ENCODE results near the gene OPHN1.

OPHN1 gene, protein sequence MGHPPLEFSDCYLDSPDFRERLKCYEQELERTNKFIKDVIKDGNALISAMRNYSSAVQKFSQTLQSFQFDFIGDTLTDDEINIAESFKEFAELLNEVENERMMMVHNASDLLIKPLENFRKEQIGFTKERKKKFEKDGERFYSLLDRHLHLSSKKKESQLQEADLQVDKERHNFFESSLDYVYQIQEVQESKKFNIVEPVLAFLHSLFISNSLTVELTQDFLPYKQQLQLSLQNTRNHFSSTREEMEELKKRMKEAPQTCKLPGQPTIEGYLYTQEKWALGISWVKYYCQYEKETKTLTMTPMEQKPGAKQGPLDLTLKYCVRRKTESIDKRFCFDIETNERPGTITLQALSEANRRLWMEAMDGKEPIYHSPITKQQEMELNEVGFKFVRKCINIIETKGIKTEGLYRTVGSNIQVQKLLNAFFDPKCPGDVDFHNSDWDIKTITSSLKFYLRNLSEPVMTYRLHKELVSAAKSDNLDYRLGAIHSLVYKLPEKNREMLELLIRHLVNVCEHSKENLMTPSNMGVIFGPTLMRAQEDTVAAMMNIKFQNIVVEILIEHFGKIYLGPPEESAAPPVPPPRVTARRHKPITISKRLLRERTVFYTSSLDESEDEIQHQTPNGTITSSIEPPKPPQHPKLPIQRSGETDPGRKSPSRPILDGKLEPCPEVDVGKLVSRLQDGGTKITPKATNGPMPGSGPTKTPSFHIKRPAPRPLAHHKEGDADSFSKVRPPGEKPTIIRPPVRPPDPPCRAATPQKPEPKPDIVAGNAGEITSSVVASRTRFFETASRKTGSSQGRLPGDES

DNA sequence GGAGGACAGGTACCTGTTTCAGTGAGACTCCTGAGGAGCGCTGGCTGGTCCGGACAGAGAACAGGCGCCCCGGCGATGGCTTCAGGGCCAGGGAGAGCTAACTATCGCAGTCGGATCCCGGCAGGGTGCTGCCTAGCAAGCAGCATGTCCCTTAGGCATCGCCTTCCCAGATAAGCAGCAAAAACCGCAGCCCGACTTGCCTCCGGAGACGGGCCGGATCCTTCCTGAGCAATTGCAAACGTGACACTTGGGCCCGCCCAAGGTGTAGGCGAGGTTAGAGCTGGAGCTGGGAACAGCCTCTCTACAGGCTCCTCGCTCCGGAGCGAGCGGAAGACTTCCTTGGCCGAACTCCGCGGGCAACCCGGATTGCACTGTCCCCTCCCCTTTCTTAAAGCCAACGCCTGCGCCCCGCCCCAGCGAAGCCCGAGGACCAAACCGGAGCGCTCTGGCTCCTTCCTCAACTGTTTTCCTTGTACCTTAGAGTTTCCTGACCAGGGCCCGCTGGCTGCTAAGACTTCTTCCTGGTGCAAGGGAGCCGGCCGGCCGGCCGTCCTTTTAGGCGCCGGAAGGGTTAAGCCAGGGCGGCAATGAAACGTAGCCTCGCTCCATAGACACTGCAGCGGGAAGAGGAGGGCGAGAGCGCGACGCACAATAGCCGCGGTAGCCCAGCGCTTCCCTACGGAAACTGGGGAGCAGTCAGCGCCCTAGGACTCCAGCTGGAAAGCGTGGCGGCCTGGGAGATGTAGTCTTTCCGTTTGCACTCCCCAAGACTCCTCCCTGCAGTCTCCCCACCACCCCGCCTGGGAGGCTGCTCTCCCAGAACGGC lies at the start of gene OPHN1:
Gene OPHN1 (minus strand): TSS at position 341 of the 826 bp plus-strand sequence. CDS start 475 bp downstream, outside the sequence.
- no peaks in the 10 kb centered on the region for H3K4me1 ChIP-seq (ENCODE audit: control insufficient read depth, insufficient read depth, low read length)
- H3K4me3 ChIP-seq (ENCODE audit: low read depth, low read length) = peak within 1 kb of the TSS; percentile 71
- peak within 1 kb of the TSS; percentile 37 for H3K9ac ChIP-seq (ENCODE audit: low read depth, low read length)
- no peaks in the 10 kb centered on the region for H3K27me3 ChIP-seq (ENCODE audit: control insufficient read depth, insufficient read depth, low read length)
- H3K36me3 ChIP-seq (ENCODE audit: control insufficient read depth, insufficient read depth, low read length) = no peaks in the 10 kb centered on the region
- no peaks in the 10 kb centered on the region for H3K9me3 ChIP-seq (ENCODE audit: control insufficient read depth, insufficient read depth, low read length)

- Histone ChIP-seq H3K4me1 (ENCODE audit: control insufficient read depth, insufficient read depth, low read length) (no peaks in the 10 kb centered on the region), H3K4me3 (ENCODE audit: low read depth, low read length) (no peak overlapping the region), H3K27me3 (ENCODE audit: control insufficient read depth, insufficient read depth, low read length) (no peaks in the 10 kb centered on the region), H3K9ac (ENCODE audit: low read depth, low read length) (no peak overlapping the region), H3K36me3 (ENCODE audit: control insufficient read depth, insufficient read depth, low read length) (no peaks in the 10 kb centered on the region), H3K9me3 (ENCODE audit: control insufficient read depth, insufficient read depth, low read length) (no peaks in the 10 kb centered on the region)
Measured at GRCh38 chrX:68480969-68481368, 47.7 kb upstream of the OPHN1 start.

- Histone ChIP-seq H3K27me3 (ENCODE audit: control insufficient read depth, insufficient read depth, low read length) (no peaks in the 10 kb centered on the region), H3K36me3 (ENCODE audit: control insufficient read depth, insufficient read depth, low read length) (no peaks in the 10 kb centered on the region), H3K9ac (ENCODE audit: low read depth, low read length) (no peak overlapping the region), H3K9me3 (ENCODE audit: control insufficient read depth, insufficient read depth, low read length) (no peaks in the 10 kb centered on the region), H3K4me1 (ENCODE audit: control insufficient read depth, insufficient read depth, low read length) (no peaks in the 10 kb centered on the region), H3K4me3 (ENCODE audit: low read depth, low read length) (no peak overlapping the region)
Measured at GRCh38 chrX:68464796-68465195, 31.5 kb upstream of the OPHN1 start.

GRCh38 chrX:68463880-68464279 lies 30.6 kb upstream of the OPHN1 start:
- H3K9me3 ChIP-seq (ENCODE audit: control insufficient read depth, insufficient read depth, low read length) = no peaks in the 10 kb centered on the region
- H3K27me3 ChIP-seq (ENCODE audit: control insufficient read depth, insufficient read depth, low read length) = no peaks in the 10 kb centered on the region
- no peak overlapping the region for H3K4me3 ChIP-seq (ENCODE audit: low read depth, low read length)
- no peaks in the 10 kb centered on the region for H3K4me1 ChIP-seq (ENCODE audit: control insufficient read depth, insufficient read depth, low read length)
- H3K9ac ChIP-seq (ENCODE audit: low read depth, low read length) = no peak overlapping the region
- no peaks in the 10 kb centered on the region for H3K36me3 ChIP-seq (ENCODE audit: control insufficient read depth, insufficient read depth, low read length)

DNA sequence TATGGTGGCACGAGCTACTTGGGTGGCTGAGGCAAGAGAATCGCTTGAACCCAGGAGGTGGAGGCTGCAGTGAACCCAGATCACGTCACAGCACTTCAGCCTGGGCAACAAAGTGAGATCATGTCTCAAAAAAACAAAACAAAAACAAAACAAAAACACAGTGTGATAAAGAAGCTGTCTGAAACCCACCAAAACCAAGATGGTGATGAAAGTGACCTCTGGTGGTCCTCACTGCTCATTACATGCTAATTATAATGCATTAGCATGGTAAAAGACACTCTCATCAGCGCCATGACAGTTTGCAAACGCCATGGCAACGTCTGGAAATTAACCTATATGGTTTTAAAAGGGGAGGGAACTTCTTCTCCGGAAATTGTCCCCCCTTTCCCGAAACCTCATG lies 29.4 kb upstream of the OPHN1 start:
- Histone ChIP-seq H3K27me3 (ENCODE audit: control insufficient read depth, insufficient read depth, low read length) (no peaks in the 10 kb centered on the region), H3K9ac (ENCODE audit: low read depth, low read length) (no peak overlapping the region), H3K36me3 (ENCODE audit: control insufficient read depth, insufficient read depth, low read length) (no peaks in the 10 kb centered on the region), H3K4me3 (ENCODE audit: low read depth, low read length) (no peak overlapping the region), H3K4me1 (ENCODE audit: control insufficient read depth, insufficient read depth, low read length) (no peaks in the 10 kb centered on the region), H3K9me3 (ENCODE audit: control insufficient read depth, insufficient read depth, low read length) (no peaks in the 10 kb centered on the region)

DNA sequence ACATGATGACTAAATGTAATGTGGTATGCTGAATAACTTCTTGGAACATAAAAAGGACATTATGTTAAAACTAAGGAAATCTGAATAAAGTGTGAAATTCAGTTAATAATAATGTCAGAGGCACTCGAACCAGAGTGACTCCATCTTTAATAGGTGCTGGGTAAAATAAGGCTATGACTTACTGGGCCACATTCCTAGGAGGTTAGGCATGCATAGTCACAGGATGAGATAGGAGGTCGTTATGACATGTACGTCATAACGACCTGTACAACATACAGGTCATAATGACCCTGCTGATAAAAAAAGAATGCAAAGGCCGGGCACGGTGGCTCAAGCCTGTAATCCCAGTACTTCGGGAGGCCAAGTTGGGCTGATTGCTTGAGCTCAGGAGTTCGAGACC lies 28.9 kb upstream of the OPHN1 start:
- H3K4me3 ChIP-seq (ENCODE audit: low read depth, low read length) = no peak overlapping the region
- no peaks in the 10 kb centered on the region for H3K4me1 ChIP-seq (ENCODE audit: control insufficient read depth, insufficient read depth, low read length)
- H3K27me3 ChIP-seq (ENCODE audit: control insufficient read depth, insufficient read depth, low read length) = no peaks in the 10 kb centered on the region
- H3K36me3 ChIP-seq (ENCODE audit: control insufficient read depth, insufficient read depth, low read length) = no peaks in the 10 kb centered on the region
- no peak overlapping the region for H3K9ac ChIP-seq (ENCODE audit: low read depth, low read length)
- no peaks in the 10 kb centered on the region for H3K9me3 ChIP-seq (ENCODE audit: control insufficient read depth, insufficient read depth, low read length)

DNA sequence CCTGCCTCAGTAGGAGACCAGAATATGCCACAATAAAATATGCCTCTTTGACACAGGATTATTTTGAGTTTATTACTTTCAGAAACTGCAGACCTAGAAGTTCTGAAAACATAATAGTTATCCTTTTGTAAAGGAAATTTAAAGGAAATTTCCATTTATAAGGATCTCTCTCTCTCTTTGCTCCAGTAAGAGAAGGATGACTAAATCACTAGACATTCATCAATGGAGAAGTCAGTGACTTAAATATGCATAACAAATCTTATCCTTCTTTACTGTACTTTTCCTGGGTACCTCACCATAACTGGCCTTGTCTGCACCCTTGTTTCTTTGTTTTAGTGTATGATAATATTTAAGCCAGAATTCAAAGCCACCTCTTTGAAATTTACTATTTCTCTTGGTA lies 28.3 kb upstream of the OPHN1 start:
- no peaks in the 10 kb centered on the region for H3K9me3 ChIP-seq (ENCODE audit: control insufficient read depth, insufficient read depth, low read length)
- H3K27me3 ChIP-seq (ENCODE audit: control insufficient read depth, insufficient read depth, low read length) = no peaks in the 10 kb centered on the region
- H3K9ac ChIP-seq (ENCODE audit: low read depth, low read length) = no peak overlapping the region
- H3K4me3 ChIP-seq (ENCODE audit: low read depth, low read length) = no peak overlapping the region
- no peaks in the 10 kb centered on the region for H3K36me3 ChIP-seq (ENCODE audit: control insufficient read depth, insufficient read depth, low read length)
- H3K4me1 ChIP-seq (ENCODE audit: control insufficient read depth, insufficient read depth, low read length) = no peaks in the 10 kb centered on the region

GRCh38 chrX:68461093-68461492 lies 27.8 kb upstream of the OPHN1 start:
- Histone ChIP-seq H3K27me3 (ENCODE audit: control insufficient read depth, insufficient read depth, low read length) (no peaks in the 10 kb centered on the region), H3K9ac (ENCODE audit: low read depth, low read length) (no peak overlapping the region), H3K9me3 (ENCODE audit: control insufficient read depth, insufficient read depth, low read length) (no peaks in the 10 kb centered on the region), H3K4me1 (ENCODE audit: control insufficient read depth, insufficient read depth, low read length) (no peaks in the 10 kb centered on the region), H3K4me3 (ENCODE audit: low read depth, low read length) (no peak overlapping the region), H3K36me3 (ENCODE audit: control insufficient read depth, insufficient read depth, low read length) (no peaks in the 10 kb centered on the region)

- no peak overlapping the region for H3K4me3 ChIP-seq (ENCODE audit: low read depth, low read length)
- H3K36me3 ChIP-seq (ENCODE audit: control insufficient read depth, insufficient read depth, low read length) = no peaks in the 10 kb centered on the region
- no peak overlapping the region for H3K9ac ChIP-seq (ENCODE audit: low read depth, low read length)
Measured at GRCh38 chrX:68455151-68455510, 21.8 kb upstream of the OPHN1 start.

DNA sequence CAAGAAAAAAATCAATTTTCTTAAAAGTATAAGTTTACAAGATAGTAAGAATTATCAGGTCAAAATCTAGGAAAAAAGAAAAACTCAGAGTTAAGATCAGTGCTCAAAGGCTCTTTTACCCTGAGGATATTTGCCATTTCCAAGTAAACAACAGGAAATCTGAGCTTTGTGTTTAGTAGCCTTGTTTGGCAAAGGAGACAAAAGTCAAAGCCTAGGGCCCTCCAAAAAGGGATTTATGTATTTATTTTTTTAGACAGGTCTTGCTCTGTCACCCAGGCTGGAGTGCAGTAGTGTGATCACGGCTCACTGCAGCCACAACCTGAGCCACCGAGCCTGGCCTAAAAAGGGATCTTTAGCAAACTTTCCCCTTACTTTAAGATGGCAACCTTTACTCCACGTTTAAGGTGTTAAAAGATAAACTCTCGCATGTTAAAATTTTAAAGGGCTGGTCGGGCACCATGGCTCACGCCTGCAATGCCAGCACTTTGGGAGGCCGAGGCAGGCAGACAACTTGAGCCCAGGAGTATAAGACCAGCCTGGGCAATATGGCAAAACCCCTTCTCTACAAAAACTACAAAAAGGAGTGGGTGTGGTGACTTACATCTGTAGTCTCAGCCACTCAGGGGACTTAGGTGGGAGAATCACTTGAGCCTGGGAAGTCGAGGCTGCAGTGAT lies 21.3 kb upstream of the OPHN1 start:
- Histone ChIP-seq H3K36me3 (ENCODE audit: control insufficient read depth, insufficient read depth, low read length) (no peaks in the 10 kb centered on the region), H3K9me3 (ENCODE audit: control insufficient read depth, insufficient read depth, low read length) (no peaks in the 10 kb centered on the region), H3K27me3 (ENCODE audit: control insufficient read depth, insufficient read depth, low read length) (no peaks in the 10 kb centered on the region), H3K9ac (ENCODE audit: low read depth, low read length) (no peak overlapping the region), H3K4me3 (ENCODE audit: low read depth, low read length) (no peak overlapping the region), H3K4me1 (ENCODE audit: control insufficient read depth, insufficient read depth, low read length) (no peaks in the 10 kb centered on the region)

More at GRCh38 chrX:68455151-68455510, 21.8 kb upstream of the OPHN1 start:
- Histone ChIP-seq H3K9me3 (ENCODE audit: control insufficient read depth, insufficient read depth, low read length) (no peaks in the 10 kb centered on the region), H3K4me1 (ENCODE audit: control insufficient read depth, insufficient read depth, low read length) (no peaks in the 10 kb centered on the region), H3K27me3 (ENCODE audit: control insufficient read depth, insufficient read depth, low read length) (no peaks in the 10 kb centered on the region)

- H3K9ac ChIP-seq (ENCODE audit: low read depth, low read length) = no peak overlapping the region
Measured at GRCh38 chrX:68451720-68452119, 18.4 kb upstream of the OPHN1 start.

More at GRCh38 chrX:68451720-68452119, 18.4 kb upstream of the OPHN1 start:
- H3K27me3 ChIP-seq (ENCODE audit: control insufficient read depth, insufficient read depth, low read length) = no peaks in the 10 kb centered on the region
- no peaks in the 10 kb centered on the region for H3K36me3 ChIP-seq (ENCODE audit: control insufficient read depth, insufficient read depth, low read length)
- H3K4me1 ChIP-seq (ENCODE audit: control insufficient read depth, insufficient read depth, low read length) = no peaks in the 10 kb centered on the region
- no peaks in the 10 kb centered on the region for H3K9me3 ChIP-seq (ENCODE audit: control insufficient read depth, insufficient read depth, low read length)
- H3K4me3 ChIP-seq (ENCODE audit: low read depth, low read length) = no peak overlapping the region

Data from iPS-15b (cell line).